Hematopoietic multipotent progenitor cell treated with erythropoietin and hydrocortisone succinate and interleukin-3 and kit ligand, for 8 days (in vitro differentiated cells): ENCODE data around the gene IGFBP4.

Experiments
- DNase-seq: peaks from one replicate; pipeline ENCODE4 v3.0.0-alpha.2; 2015

The IGFBP4 gene

GRCh38 chr17:40432864-40433528, 10.3 kb upstream of the IGFBP4 start:
- peak; percentile 45 for DNase-seq

- DNase-seq, result peak; percentile 72
These were observed 9.5 kb upstream of the IGFBP4 start for GRCh38 chr17:40433551-40434415.

- DNase-seq, result no peak
These were observed 6.6 kb upstream of the IGFBP4 start for GRCh38 chr17:40436636-40437035.

- peak; percentile 83 for DNase-seq
These were observed 6.0 kb upstream of the IGFBP4 start for GRCh38 chr17:40437095-40437732.

- DNase-seq, result no peak
These were observed 3.1 kb upstream of the IGFBP4 start for GRCh38 chr17:40440166-40440565.

- DNase-seq, result peak; percentile 10
These were observed 656 bp upstream of the IGFBP4 start for GRCh38 chr17:40442392-40443195.

GRCh38 chr17:40443988-40444899, 994 bp downstream of the IGFBP4 start:
- DNase-seq, result peak; percentile 13

- peak; percentile 68 for DNase-seq
These were observed 2.7 kb downstream of the IGFBP4 start for GRCh38 chr17:40445751-40446468.

- DNase-seq, result no peak
These were observed 3.9 kb downstream of the IGFBP4 start for GRCh38 chr17:40447148-40447644.

- peak; percentile 83 for DNase-seq
These were observed 4.6 kb downstream of the IGFBP4 start for GRCh38 chr17:40447806-40448205.

GRCh38 chr17:40448213-40448638, 5.0 kb downstream of the IGFBP4 start:
- peak; percentile 41 for DNase-seq

GRCh38 chr17:40448639-40449261, 5.5 kb downstream of the IGFBP4 start:
- peak; percentile 66 for DNase-seq

- peak; percentile 64 for DNase-seq
These were observed 6.9 kb downstream of the IGFBP4 start for GRCh38 chr17:40450175-40450574.

GRCh38 chr17:40451420-40451819, 8.2 kb downstream of the IGFBP4 start:
- no peak for DNase-seq

- DNase-seq, result no peak
These were observed 9.1 kb downstream of the IGFBP4 start for GRCh38 chr17:40452216-40452787.

GRCh38 chr17:40452921-40453378, 9.7 kb downstream of the IGFBP4 start:
- DNase-seq, result no peak

- no peak for DNase-seq
These were observed 10.8 kb downstream of the IGFBP4 start for GRCh38 chr17:40453881-40454612.

- DNase-seq, result no peak
These were observed 11.4 kb downstream of the IGFBP4 start for GRCh38 chr17:40454613-40454995.

GRCh38 chr17:40456396-40456951, 13.2 kb downstream of the IGFBP4 start:
- DNase-seq, result no peak
